SU-DHL-6 (cell line): Measurements from ENCODE around the gene ST3GAL4.

Experiments used
- H2AFZ ChIP-seq: fragments of 200-600 bp; sonication (generic); 2 replicates; pipeline ENCODE4 v1.6.1; 2014; ENCODE audit warnings: low read depth, mild to moderate bottlenecking, moderate library complexity, mixed read lengths, antibody characterized with exemption, low read length; ENCODE audit not compliant: severe bottlenecking
- H3F3A ChIP-seq: fragments of 200-600 bp; shearing (Covaris generic); 2 replicates; pipeline ENCODE4 v1.6.0; 2016; ENCODE audit warnings: antibody characterized with exemption, mild to moderate bottlenecking; ENCODE audit not compliant: insufficient read depth
- H3K27ac ChIP-seq: fragments of 200-600 bp; sonication (generic); 2 replicates; pipeline ENCODE4 v1.5.1; 2016; ENCODE audit warnings: low read depth, mild to moderate bottlenecking, low read length, moderate library complexity, mixed read lengths
- H3K27me3 ChIP-seq: fragments of 200-600 bp; sonication (generic), shearing (Covaris generic); 2 replicates; pipeline ENCODE4 v1.6.0; 2014; ENCODE audit warnings: mild to moderate bottlenecking, low read length
- H3K36me3 ChIP-seq: fragments of 200-600 bp; sonication (generic); 2 replicates; pipeline ENCODE4 v1.6.1; 2014; ENCODE audit warnings: mild to moderate bottlenecking, low read length, mixed read lengths
- H3K4me2 ChIP-seq: fragments of 300-600, 200-600 bp; shearing (Covaris generic), sonication (generic); 2 replicates; pipeline ENCODE4 v1.6.0; 2014; ENCODE audit warnings: low read length, low read depth, mild to moderate bottlenecking; ENCODE audit not compliant: poor library complexity, severe bottlenecking
- H3K4me3 ChIP-seq: fragments of 200-600 bp; sonication (generic); 2 replicates; pipeline ENCODE4 v1.5.1; 2014; ENCODE audit warnings: antibody characterized with exemption, low read length, mild to moderate bottlenecking, mixed read lengths; ENCODE audit not compliant: insufficient read depth, poor library complexity, severe bottlenecking
- H3K79me2 ChIP-seq: fragments of 200-600 bp; sonication (generic); 2 replicates; pipeline ENCODE4 v1.6.1; 2014; ENCODE audit warnings: mild to moderate bottlenecking, low read length, moderate library complexity; ENCODE audit not compliant: insufficient read depth
- H3K9ac ChIP-seq: fragments of 200-600 bp; sonication (generic); 2 replicates; pipeline ENCODE4 v1.7.0; 2014; ENCODE audit warnings: mild to moderate bottlenecking, low read length
- H3K9me2 ChIP-seq: fragments of 200-600 bp; sonication (generic); replicated peaks from 2 replicates; pipeline ENCODE4 v1.6.1; 2014; ENCODE audit warnings: low read length; ENCODE audit not compliant: insufficient read depth
- H3K9me3 ChIP-seq: fragments of 200-600 bp; sonication (generic); 2 replicates; pipeline ENCODE4 v1.6.1; 2014; ENCODE audit warnings: low read length, mixed read lengths; ENCODE audit not compliant: insufficient read depth
- H4K20me1 ChIP-seq: fragments of 200-600 bp; sonication (generic); 2 replicates; pipeline ENCODE4 v1.6.1; 2014; ENCODE audit warnings: low read depth, mild to moderate bottlenecking, antibody characterized with exemption, low read length, moderate library complexity, mixed read lengths
- EZH2phosphoT487 ChIP-seq: fragments of 200-600 bp; sonication (generic), shearing (Covaris generic); conservative IDR thresholded peaks from 2 replicates; pipeline ENCODE4 v1.6.1; 2018; ENCODE audit warnings: mild to moderate bottlenecking, antibody characterized with exemption, low read length, moderate library complexity, mixed read lengths
- TF ChIP-seq, protein P1 (sequence below): fragments of 200-600 bp; sonication (generic); IDR thresholded peaks from one replicate; pipeline ENCODE4 v1.5.1; 2017; ENCODE audit warnings: antibody characterized with exemption, mild to moderate bottlenecking, low read length, moderate library complexity; ENCODE audit not compliant: insufficient read depth, poor library complexity, severe bottlenecking

The ST3GAL4 gene

DNA sequence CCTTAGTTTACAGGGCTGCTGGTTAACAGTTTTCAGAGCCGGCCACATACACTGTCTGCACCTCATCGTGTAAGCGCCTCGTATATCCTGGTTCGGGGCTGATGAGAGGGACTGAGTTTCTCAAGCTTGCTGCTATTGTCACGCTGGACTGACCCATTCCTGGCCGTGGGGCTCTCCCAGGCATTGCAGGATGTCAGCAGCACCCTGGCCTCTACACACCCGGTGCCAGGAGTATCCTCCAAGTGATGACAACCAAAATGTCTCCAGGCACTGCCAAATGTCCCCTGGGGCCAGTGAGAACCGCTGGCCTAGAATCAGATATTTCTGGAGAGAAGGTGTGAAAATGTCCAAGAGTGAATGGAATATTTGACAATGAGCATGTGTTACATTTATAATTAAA is 82.8 kb downstream of the ST3GAL4 start:
- Histone ChIP-seq H3K4me2 (no peak overlapping the region), H3K4me3 (no peak overlapping the region), H4K20me1 (no peaks in the 10 kb centered on the region), H3K27me3 (no peaks in the 10 kb centered on the region), H3K9me2 (no peaks in the 10 kb centered on the region), H3K36me3 (no peaks in the 10 kb centered on the region), H2AFZ (no peak overlapping the region), H3F3A (no peaks in the 10 kb centered on the region), H3K9me3 (no peaks in the 10 kb centered on the region), H3K79me2 (no peaks in the 10 kb centered on the region), H3K27ac (no peak overlapping the region), H3K9ac (no peak overlapping the region)
- TF ChIP-seq EZH2phosphoT487: no peak
- TF ChIP-seq, protein P1, sequence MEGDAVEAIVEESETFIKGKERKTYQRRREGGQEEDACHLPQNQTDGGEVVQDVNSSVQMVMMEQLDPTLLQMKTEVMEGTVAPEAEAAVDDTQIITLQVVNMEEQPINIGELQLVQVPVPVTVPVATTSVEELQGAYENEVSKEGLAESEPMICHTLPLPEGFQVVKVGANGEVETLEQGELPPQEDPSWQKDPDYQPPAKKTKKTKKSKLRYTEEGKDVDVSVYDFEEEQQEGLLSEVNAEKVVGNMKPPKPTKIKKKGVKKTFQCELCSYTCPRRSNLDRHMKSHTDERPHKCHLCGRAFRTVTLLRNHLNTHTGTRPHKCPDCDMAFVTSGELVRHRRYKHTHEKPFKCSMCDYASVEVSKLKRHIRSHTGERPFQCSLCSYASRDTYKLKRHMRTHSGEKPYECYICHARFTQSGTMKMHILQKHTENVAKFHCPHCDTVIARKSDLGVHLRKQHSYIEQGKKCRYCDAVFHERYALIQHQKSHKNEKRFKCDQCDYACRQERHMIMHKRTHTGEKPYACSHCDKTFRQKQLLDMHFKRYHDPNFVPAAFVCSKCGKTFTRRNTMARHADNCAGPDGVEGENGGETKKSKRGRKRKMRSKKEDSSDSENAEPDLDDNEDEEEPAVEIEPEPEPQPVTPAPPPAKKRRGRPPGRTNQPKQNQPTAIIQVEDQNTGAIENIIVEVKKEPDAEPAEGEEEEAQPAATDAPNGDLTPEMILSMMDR: no peak

DNA sequence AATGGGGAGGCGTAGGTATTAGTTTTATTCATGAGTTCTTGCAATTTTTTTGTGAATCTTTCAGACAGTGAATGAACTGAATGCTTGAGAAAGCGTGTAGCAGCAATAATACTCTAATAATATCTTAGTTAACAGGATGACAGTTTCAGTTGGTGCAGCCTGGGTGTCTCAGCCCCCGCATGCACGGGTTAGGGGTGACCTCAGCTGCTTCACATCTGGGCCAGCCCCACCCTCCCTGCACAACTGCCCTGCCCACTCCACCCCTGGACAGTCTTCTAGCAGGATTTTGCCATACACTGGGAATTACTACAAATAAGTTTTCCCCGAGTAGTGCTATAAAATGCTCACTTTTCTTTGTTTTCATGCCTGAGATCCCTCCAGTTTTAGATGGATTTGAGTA is 83.2 kb downstream of the ST3GAL4 start:
- Histone ChIP-seq H3K27me3 (no peaks in the 10 kb centered on the region), H3K9me3 (no peaks in the 10 kb centered on the region), H4K20me1 (no peaks in the 10 kb centered on the region), H3K9me2 (no peaks in the 10 kb centered on the region), H3K9ac (no peak overlapping the region), H3K4me3 (no peak overlapping the region), H2AFZ (no peak overlapping the region), H3K4me2 (no peak overlapping the region), H3F3A (no peaks in the 10 kb centered on the region), H3K27ac (no peak overlapping the region), H3K79me2 (no peaks in the 10 kb centered on the region), H3K36me3 (no peaks in the 10 kb centered on the region)
- TF ChIP-seq EZH2phosphoT487: no peak
- TF ChIP-seq, protein P1: no peak

DNA sequence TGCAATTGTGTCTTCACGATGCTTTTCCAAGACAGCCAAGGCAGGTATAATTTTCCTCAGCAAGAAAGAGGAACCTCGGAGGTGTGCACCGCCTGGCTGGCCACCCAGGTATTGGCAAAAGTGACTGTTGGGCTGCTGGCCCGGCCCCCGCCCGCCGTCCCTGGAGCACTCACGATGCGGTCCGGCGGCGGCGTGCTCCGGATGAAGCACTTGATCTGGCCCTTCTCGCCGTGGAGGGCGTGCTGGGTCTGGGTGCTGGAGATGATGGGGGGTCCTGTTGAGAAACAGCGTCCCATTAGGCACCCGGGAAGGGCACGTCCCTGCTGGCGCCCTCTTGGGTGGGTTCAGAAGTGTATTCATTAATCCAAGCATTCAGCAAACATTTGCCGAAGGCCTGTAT is 84.8 kb downstream of the ST3GAL4 start:
- H3K79me2 ChIP-seq: no peaks in the 10 kb centered on the region
- no peak overlapping the region for H3K27ac ChIP-seq
- H2AFZ ChIP-seq: no peak overlapping the region
- no peaks in the 10 kb centered on the region for H3K27me3 ChIP-seq
- no peaks in the 10 kb centered on the region for H4K20me1 ChIP-seq
- no peaks in the 10 kb centered on the region for H3F3A ChIP-seq
- no peaks in the 10 kb centered on the region for H3K36me3 ChIP-seq
- H3K9me2 ChIP-seq: no peaks in the 10 kb centered on the region
- H3K4me2 ChIP-seq: no peak overlapping the region
- no peak overlapping the region for H3K9ac ChIP-seq
- no peak for TF ChIP-seq EZH2phosphoT487
- TF ChIP-seq, protein P1: no peak
- H3K9me3 ChIP-seq: no peaks in the 10 kb centered on the region
- H3K4me3 ChIP-seq: no peak overlapping the region
